KMS-11 (cell line): ENCODE results near the gene STX1B.

Experiments
- H2AFZ ChIP-seq: fragments of 200-600 bp; sonication (generic); 2 replicates; pipeline ENCODE4 v1.6.1; 2016; ENCODE audit warnings: antibody characterized with exemption, mixed run types, low read depth
- H3K27ac ChIP-seq: fragments of 200-600 bp; sonication (generic); 2 replicates; pipeline ENCODE4 v1.6.1; 2016; ENCODE audit warnings: mild to moderate bottlenecking, mixed run types
- H3K27me3 ChIP-seq: fragments of 200-600 bp; sonication (generic); 2 replicates; pipeline ENCODE4 v1.6.1; 2017; ENCODE audit warnings: mild to moderate bottlenecking, low read depth, mixed run types, moderate library complexity; ENCODE audit not compliant: insufficient read depth
- H3K36me3 ChIP-seq: fragments of 200-600 bp; sonication (generic); 2 replicates; pipeline ENCODE4 v1.6.1; 2017; ENCODE audit warnings: mild to moderate bottlenecking, mixed run types; ENCODE audit not compliant: insufficient read depth
- H3K4me1 ChIP-seq: fragments of 200-600 bp; sonication (generic); 2 replicates; pipeline ENCODE4 v1.6.1; 2016; ENCODE audit warnings: mild to moderate bottlenecking, low read depth, mixed run types; ENCODE audit not compliant: poor library complexity, severe bottlenecking
- H3K4me2 ChIP-seq: fragments of 200-600 bp; sonication (generic); 2 replicates; pipeline ENCODE4 v1.7.0; 2016; ENCODE audit warnings: mild to moderate bottlenecking, mixed run types
- H3K4me3 ChIP-seq: fragments of 200-600 bp; sonication (generic); IDR thresholded peaks from 2 replicates; pipeline ENCODE4 v1.6.1; 2017; ENCODE audit warnings: low read depth, low read length, mixed read lengths; ENCODE audit not compliant: insufficient read depth
- H3K79me2 ChIP-seq: fragments of 200-600 bp; sonication (generic); 2 replicates; pipeline ENCODE4 v1.6.1; 2016; ENCODE audit warnings: low read depth, mixed run types; ENCODE audit not compliant: insufficient read depth
- H3K9ac ChIP-seq: fragments of 200-600 bp; sonication (generic); 2 replicates; pipeline ENCODE4 v1.6.1; 2016; ENCODE audit warnings: mild to moderate bottlenecking, mixed run types
- H4K20me1 ChIP-seq: fragments of 200-600 bp; sonication (generic); 2 replicates; pipeline ENCODE4 v1.6.1; 2016; ENCODE audit warnings: mild to moderate bottlenecking, mixed run types; ENCODE audit not compliant: insufficient read depth
- CTCF ChIP-seq: fragments of 200-600 bp; sonication (generic); conservative IDR thresholded peaks from 2 replicates; pipeline ENCODE4 v1.6.1; 2017; ENCODE audit warnings: low read depth, mild to moderate bottlenecking, antibody characterized with exemption, low read length, moderate library complexity, mixed read lengths

Gene STX1B

GRCh38 chr16:31004658-31005057 is 5.8 kb downstream of the STX1B start:
- Histone ChIP-seq H3K9ac (no peak overlapping the region), H3K4me3 (no peak overlapping the region), H3K27ac (no peak overlapping the region), H3K36me3 (no peaks in the 10 kb centered on the region), H3K79me2 (no peaks in the 10 kb centered on the region), H4K20me1 (no peaks in the 10 kb centered on the region), H3K4me1 (no peaks in the 10 kb centered on the region), H2AFZ (no peak overlapping the region), H3K27me3 (peaks cover 49% of the 10 kb centered on the region), H3K4me2 (no peak overlapping the region)
- no peak for TF ChIP-seq CTCF

GRCh38 chr16:31003744-31004143 is 6.7 kb downstream of the STX1B start:
- no peak overlapping the region for H3K4me3 ChIP-seq
- no peak overlapping the region for H3K9ac ChIP-seq
- no peaks in the 10 kb centered on the region for H4K20me1 ChIP-seq
- H3K27ac ChIP-seq: no peak overlapping the region
- H3K27me3 ChIP-seq: peaks cover 44% of the 10 kb centered on the region
- no peaks in the 10 kb centered on the region for H3K79me2 ChIP-seq
- no peaks in the 10 kb centered on the region for H3K4me1 ChIP-seq
- H3K36me3 ChIP-seq: no peaks in the 10 kb centered on the region
- H3K4me2 ChIP-seq: no peak overlapping the region
- no peak for TF ChIP-seq CTCF
- H2AFZ ChIP-seq: no peak overlapping the region

GRCh38 chr16:31002862-31003341 is 7.5 kb downstream of the STX1B start:
- Histone ChIP-seq H4K20me1 (no peaks in the 10 kb centered on the region), H3K9ac (no peak overlapping the region), H2AFZ (no peak overlapping the region), H3K4me3 (no peak overlapping the region), H3K27me3 (peaks cover 38% of the 10 kb centered on the region), H3K4me1 (no peaks in the 10 kb centered on the region), H3K36me3 (no peaks in the 10 kb centered on the region), H3K79me2 (no peaks in the 10 kb centered on the region), H3K27ac (no peak overlapping the region), H3K4me2 (no peak overlapping the region)
- no peak for TF ChIP-seq CTCF

GRCh38 chr16:31002250-31002700 is 8.2 kb downstream of the STX1B start:
- Histone ChIP-seq H4K20me1 (no peaks in the 10 kb centered on the region), H3K4me2 (no peak overlapping the region), H3K36me3 (no peaks in the 10 kb centered on the region), H3K27ac (no peak overlapping the region), H2AFZ (no peak overlapping the region), H3K4me1 (peaks cover 4% of the 10 kb centered on the region), H3K79me2 (no peaks in the 10 kb centered on the region), H3K9ac (no peak overlapping the region), H3K27me3 (peaks cover 32% of the 10 kb centered on the region; the same call in 1 of the 2 replicates), H3K4me3 (no peak overlapping the region)
- TF ChIP-seq CTCF: no peak
